HCT116 (cell line): Measurements from ENCODE around the gene CHD2.

Source experiments
- CBX3 ChIP-seq: IDR thresholded peaks from 2 replicates; pipeline ENCODE4 v1.6.1; 2012; ENCODE audit warnings: low read depth
- CTCF ChIP-seq, 3 experiments: fragments of 200-600 bp in 1 of 3; sonication (generic) in 1 of 3; IDR thresholded peaks in 2 of 3; conservative IDR thresholded peaks in 1 of 3; 2 replicates each; pipeline ENCODE4 v1.5.1; 2012 to 2017; ENCODE audit warnings: low read depth in 2 of 3, low read length in 2 of 3, antibody characterized with exemption in 1 of 3, borderline replicate concordance in 1 of 3, control low read depth in 1 of 3, mild to moderate bottlenecking in 1 of 3, mixed read lengths in 1 of 3, mixed run types in 1 of 3, moderate library complexity in 1 of 3; ENCODE audit not compliant: insufficient read depth in 1 of 3
- ELF1 ChIP-seq: IDR thresholded peaks from 2 replicates; pipeline ENCODE4 v1.6.1; 2012; ENCODE audit warnings: low read depth, borderline replicate concordance
- EZH2 ChIP-seq: fragments of 200-600 bp; sonication (generic); IDR thresholded peaks from 2 replicates; pipeline ENCODE4 v1.6.1; 2017; ENCODE audit warnings: antibody characterized with exemption, mixed run types
- EZH2phosphoT487 ChIP-seq: fragments of 200-600 bp; IDR thresholded peaks from 2 replicates; pipeline ENCODE4 v1.6.1; 2018; ENCODE audit warnings: antibody characterized with exemption, borderline replicate concordance
- RAD21 ChIP-seq: IDR thresholded peaks from 2 replicates; pipeline ENCODE4 v1.6.1; 2012; ENCODE audit warnings: low read depth, mild to moderate bottlenecking
- SIN3A ChIP-seq: IDR thresholded peaks from 2 replicates; pipeline ENCODE4 v1.6.1; 2012; ENCODE audit warnings: low read depth
- SP1 ChIP-seq: IDR thresholded peaks from 2 replicates; pipeline ENCODE4 v1.6.1; 2012; ENCODE audit warnings: low read depth
- TCF7L2 ChIP-seq: IDR thresholded peaks from 2 replicates; pipeline ENCODE4 v1.7.0; 2011; ENCODE audit warnings: borderline replicate concordance, inconsistent platforms; ENCODE audit not compliant: insufficient read depth, insufficient read length; ENCODE audit errors: extremely low read depth
- TF ChIP-seq, protein P1 (sequence below): IDR thresholded peaks from 2 replicates; pipeline ENCODE4 v1.6.1; 2012

GRCh38 chr15:92943581-92943980 is 43.5 kb downstream of the CHD2 start:
- TF ChIP-seq CTCF (IDR thresholded peaks at IDR 0.05 in 2 of 3, conservative IDR thresholded peaks at IDR 0.05 in 1 of 3; ENCODE audit: borderline replicate concordance in 1 of 3, insufficient read depth in 1 of 3, low read depth in 2 of 3, low read length in 2 of 3) (no peak), EZH2 (no peak), SIN3A (no peak), TCF7L2 (no peak), RAD21 (no peak), SP1 (no peak), CBX3 (no peak), EZH2phosphoT487 (no peak), ELF1 (no peak)
- TF ChIP-seq, protein P1, sequence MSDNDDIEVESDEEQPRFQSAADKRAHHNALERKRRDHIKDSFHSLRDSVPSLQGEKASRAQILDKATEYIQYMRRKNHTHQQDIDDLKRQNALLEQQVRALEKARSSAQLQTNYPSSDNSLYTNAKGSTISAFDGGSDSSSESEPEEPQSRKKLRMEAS, result no peak
